ENCODE results near the gene TRIM72. TPM values are rescaled to one million over a fixed set of nuclear protein-coding genes. Genes with fewer than 3 reads are reported as not detected.

TRIM72 gene
- total and polyA plus RNA-seq, 9 of the 15 experiments (the other 6 are each of a cell fraction or from before 2014, with no cell fraction given), result under 0.01 TPM; not detected in 8

DNA sequence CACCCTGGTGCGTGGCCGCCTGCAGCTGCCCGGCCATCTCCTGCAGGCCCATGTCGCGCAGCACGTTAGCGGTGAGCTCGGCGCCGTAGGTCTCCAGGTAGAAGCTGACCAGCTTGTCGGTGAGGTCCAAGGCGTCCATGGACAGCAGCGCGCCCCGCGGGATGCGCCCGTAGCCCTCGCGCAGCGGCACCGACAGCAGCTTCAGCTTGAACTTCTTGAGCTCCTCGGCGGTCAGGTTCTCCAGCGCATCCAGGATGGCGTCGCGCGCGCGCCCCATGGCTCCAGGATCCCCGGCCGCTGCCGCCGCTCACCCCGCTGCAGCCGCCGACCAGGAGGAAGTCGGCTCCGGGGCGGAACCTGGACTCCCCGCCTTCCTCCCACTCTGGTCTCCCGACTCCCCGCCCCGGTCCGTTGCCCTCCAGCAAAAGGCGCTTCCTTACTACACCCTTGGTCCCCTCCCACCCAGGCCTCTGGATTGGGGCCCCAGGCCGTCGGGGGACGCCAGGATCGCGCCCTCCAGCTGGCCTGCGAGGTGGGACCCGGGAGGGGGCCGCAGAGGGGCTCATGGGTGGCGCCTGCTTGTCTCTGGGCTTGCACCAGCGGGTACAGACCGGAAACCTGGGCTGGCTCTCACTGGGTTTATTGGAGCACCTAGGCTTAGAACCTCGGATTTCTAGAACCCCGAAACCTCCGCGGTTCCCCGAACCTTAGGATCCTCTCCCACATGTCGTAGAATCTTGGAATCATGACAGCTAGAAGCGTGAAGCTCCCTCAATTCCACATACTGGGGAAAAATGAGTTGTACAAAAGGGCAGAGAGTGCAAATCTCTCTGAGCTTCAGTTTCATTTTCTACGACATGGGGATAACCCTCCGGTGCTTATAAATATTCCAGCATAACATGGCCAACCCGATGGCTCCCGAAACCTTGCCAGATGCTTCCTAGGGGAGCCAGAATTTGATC lies 11.2 kb upstream of the TRIM72 start, which contains the start of gene PYCARD (continued):
- TF ChIP-seq, protein P1, sequence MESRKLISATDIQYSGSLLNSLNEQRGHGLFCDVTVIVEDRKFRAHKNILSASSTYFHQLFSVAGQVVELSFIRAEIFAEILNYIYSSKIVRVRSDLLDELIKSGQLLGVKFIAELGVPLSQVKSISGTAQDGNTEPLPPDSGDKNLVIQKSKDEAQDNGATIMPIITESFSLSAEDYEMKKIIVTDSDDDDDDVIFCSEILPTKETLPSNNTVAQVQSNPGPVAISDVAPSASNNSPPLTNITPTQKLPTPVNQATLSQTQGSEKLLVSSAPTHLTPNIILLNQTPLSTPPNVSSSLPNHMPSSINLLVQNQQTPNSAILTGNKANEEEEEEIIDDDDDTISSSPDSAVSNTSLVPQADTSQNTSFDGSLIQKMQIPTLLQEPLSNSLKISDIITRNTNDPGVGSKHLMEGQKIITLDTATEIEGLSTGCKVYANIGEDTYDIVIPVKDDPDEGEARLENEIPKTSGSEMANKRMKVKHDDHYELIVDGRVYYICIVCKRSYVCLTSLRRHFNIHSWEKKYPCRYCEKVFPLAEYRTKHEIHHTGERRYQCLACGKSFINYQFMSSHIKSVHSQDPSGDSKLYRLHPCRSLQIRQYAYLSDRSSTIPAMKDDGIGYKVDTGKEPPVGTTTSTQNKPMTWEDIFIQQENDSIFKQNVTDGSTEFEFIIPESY (CRISPR knock-in tag; IDR thresholded peaks at IDR 0.05), result peak; percentile 12; the same call in 1 of the 2 replicates
- TF ChIP-seq CTBP1 (IDR thresholded peaks at IDR 0.05; ENCODE audit: borderline replicate concordance) (0 out of 2 replicates have a peak, but pooled peaks have one; percentile 21), PHF8 (IDR thresholded peaks at IDR 0.05; ENCODE audit: borderline replicate concordance, low read length) (peak; percentile 61; the same call in 1 of the 2 replicates)

- H3K27ac ChIP-seq (ENCODE audit: extremely low read depth, low read depth, low read length), result no peak overlapping the region
- H3K36me3 ChIP-seq (ENCODE audit: control insufficient read depth, insufficient read depth, low read length), result no peaks in the 10 kb centered on the region
- ATAC-seq (no peak), DNase-seq (ENCODE audit: extremely low read depth in 1 of 4, low spot score in 3 of 4) (no peak), FAIRE-seq (no peak)
- WGBS (ENCODE audit: insufficient coverage, low coverage, missing lambda C conversion rate), result 45% methylated on average over 8 of the region's 9 CpGs
- no peak overlapping the region for H3K4me3 ChIP-seq
- ChIA-PET CTCF (ENCODE audit: low intra/inter-chr PET ratio) (no interaction called here), POLR2A (interaction anchor here (1.1 to 2.1 kb wide), 2 partner anchors 8 to 15 kb away, joined by 3 to 10 read pairs; partner anchors contain the start of gene TRIM72)
- no peaks in the 10 kb centered on the region for H3K79me2 ChIP-seq (ENCODE audit: control insufficient read depth, insufficient read depth, low read length)
- peaks cover 12 to 26% of the 10 kb centered on the region in 2 experiments for H3K4me1 ChIP-seq (replicated peaks in 1 of 2; ENCODE audit: control insufficient read depth in 2 of 2, insufficient read depth in 2 of 2, low read length in 2 of 2)
- intact Hi-C loops (cut with micrococcal nuclease), result loop anchor here (5.0 to 10.0 kb wide), 2 partner anchors 177 to 660 kb away; no protein-coding TSS in a partner anchor
- no peak overlapping the region for H3K4me2 ChIP-seq (ENCODE audit: insufficient read depth, low read length)
- in situ Hi-C loops (cut with MboI), result loop anchor here (5.0 kb wide), 1 partner anchor 87 kb away; no protein-coding TSS in a partner anchor
- H3K9ac ChIP-seq (ENCODE audit: insufficient read depth in 1 of 2, low read depth in 2 of 2, low read length in 2 of 2), result no peak overlapping the region
- H4K20me1 ChIP-seq (replicated peaks; ENCODE audit: control insufficient read depth, insufficient read depth, low read length), result peaks cover 4% of the 10 kb centered on the region; the same call in 1 of the 2 replicates
- no peaks in the 10 kb centered on the region for H3K9me3 ChIP-seq (replicated peaks; ENCODE audit: control insufficient read depth, insufficient read depth, low read depth, low read length)
- TF ChIP-seq RBM25 (IDR thresholded peaks at IDR 0.05; ENCODE audit: low read depth, low read length, severe bottlenecking) (peak; percentile 32), ZNF121 (CRISPR knock-in tag; conservative IDR thresholded peaks at IDR 0.05) (peak; percentile 93), ZHX1 (conservative IDR thresholded peaks at IDR 0.05; ENCODE audit: low read length) (no peak)
- H3K27me3 ChIP-seq (ENCODE audit: control insufficient read depth in 2 of 2, insufficient read depth in 2 of 2, low read length in 2 of 2), result peaks cover 0 to 11% of the 10 kb centered on the region in 2 experiments; a peak in 2 of 5 replicates
- no peak overlapping the region for H2AFZ ChIP-seq (ENCODE audit: low read depth, low read length)
- no TSS peak for BruUV-seq (replicated peaks)
- H3K9me1 ChIP-seq (ENCODE audit: control insufficient read depth, insufficient read depth, low read length), result no peaks in the 10 kb centered on the region
Observed at GRCh38 chr16:31204871-31205666, 8.8 kb upstream of the TRIM72 start.

All from K562 (cell line).